ENCODE data around the gene ERFL.
"Not testable (repeated sequence)": the region's sequence is repeated elsewhere in the genome, so short reads cannot be mapped to it uniquely, and the experiment has no call there.

Gene ERFL

DNA sequence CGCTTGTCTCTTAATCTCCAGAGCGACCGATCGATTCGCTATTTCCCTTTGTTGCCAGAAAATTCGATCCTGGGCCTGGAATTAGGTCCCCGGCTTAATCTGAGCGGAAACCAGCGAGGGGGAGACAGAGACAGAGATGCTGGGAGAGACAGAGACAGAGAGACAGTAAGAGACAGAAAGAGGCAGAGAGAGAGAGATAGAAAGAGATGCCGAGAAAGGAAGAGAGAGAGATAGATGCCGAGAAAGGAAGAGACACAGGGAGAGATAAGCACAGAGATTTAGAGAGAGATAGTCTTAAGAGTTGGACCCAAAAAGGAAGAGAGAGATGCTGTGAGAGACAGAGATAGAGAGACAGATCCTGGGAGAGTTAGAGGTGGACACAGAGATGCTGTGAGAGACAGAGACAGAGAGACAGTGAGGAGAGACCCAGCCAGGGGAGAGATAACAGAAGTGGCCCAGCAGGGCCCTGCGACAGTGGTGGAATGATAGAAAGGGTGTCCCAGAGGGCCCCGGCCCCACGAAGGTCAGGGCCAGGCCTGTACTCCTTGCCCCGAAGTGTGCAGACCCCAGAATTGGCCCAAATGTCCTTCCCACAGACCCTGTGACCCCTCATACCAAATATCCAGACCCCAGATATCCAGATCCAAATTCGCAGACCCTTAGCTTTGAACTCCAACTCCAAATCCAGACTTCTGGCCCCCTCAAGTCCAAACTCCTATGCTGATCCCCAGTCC, 1.3 kb downstream of the ERFL start:
- no peak for DNase-seq

DNA sequence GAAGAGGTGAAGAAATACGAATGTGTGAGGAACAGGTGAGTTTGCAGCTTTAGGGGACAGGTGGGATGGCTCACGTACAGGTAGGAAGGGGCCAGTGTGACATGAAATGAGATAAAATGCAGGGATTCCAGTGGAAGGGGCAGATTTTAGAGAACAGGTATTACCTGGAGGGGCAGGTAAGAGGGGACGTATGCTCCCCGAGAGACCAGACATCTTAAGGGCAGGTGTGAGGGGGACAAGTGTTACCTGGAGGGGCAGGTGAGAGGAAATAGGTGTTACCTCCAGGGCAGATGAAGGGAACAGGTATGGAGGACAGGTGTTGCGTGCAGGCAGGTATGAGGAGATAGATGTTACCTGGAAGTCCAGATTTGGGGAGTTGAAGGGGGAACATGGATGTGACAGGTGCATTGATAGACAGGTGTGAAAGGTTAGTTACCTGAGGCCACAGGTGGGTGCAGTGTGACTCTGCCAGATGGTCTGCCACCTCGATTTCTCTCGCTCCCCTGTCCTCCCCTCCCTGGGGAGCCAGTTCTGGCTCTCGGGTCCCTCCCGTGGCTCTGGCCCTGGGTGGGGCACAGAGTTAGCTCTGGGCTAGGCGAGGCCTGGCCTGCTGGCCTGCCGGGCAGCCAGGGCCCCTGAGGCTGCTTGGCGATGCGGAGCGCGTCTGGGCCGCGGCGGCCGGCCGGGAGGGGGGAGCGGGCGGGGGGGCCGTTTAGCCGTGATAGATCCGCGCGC, 2.1 kb downstream of the ERFL start:
- no peak for DNase-seq

DNA sequence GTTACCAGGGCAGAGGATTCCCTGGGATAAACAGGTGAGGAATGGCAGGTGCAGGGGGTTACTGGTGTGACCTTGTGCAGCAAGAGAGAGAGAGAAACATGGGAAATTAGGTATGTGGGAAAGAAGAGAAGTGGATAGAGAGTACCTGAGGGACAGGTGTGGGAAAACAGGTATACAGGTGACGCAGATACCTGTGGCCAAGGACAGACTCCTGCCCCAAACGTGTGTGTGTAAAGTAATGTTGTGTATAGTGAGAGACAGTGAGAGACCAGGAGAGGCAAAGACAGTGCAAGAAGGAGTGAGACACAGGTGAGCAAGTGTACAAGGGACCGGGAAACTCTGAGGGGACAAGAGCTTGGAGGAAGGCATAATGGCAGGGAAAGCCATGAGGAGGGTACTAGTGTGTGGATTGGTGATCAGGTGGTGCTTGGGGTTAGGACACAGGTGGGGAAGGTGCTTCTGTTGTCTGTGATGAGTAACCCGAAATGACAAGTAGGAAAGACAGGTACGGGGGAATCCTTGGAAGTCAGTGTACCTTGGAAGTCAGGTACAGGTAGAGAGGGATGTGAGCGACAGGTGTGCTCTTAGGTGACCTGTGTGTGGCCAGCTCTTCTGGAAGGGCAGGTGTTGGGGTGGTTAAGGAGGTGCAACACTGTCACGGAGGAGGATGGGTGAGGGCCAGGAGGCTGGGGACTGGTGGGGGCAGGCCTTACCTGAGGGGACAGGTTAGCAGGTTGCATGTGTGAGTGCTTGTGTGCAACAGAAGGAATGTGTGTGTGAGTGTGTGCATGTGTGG, 2.8 kb downstream of the ERFL start:
- DNase-seq = peak; percentile 32

DNA sequence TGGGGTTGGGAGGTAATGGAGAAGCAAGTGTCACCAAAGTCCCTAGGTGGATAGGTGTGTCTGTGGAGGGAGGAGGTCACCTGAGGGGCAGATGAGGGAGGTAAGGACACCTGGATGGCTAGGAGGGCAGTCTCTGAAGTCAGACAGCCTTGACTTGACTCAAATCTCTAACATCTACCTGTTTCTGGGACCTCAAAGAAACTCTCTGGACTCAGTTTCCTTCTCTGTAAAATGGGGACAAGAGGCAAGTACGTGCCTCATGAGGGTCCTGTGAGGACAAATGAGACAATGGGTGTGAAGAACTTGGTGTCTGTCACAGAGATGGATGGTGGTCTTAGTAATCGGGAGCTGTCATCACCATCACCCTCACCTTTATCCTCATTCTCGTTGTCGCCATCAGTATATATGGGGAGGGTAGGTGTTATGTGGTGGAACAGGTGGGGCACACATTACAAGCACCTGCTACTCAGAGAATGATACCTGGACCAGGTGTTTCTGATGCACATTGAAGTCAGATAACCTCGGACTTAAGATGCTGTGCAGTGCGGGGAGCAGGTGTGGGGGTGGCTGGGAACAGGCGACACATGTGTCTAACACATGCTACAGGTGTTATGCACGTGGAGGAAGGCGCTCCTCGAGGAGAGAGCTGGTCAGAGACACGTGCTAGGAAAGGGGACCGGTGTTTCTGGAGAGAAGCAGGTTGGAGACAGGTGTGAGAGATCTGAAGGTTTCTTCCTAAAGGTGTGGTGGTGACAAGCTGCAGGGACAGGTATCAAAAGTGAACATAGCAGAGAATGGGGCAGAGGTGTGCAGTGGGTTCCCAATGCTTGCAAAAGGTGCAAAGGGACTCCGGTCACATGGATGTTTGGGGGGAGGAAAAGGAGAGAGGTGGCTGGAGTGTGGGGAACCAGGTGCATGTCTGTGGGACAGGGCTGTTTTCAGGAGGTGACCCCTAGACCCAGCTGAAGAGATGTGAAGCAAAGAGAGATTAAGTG, 3.8 kb downstream of the ERFL start:
- DNase-seq = peak; percentile 52

DNA sequence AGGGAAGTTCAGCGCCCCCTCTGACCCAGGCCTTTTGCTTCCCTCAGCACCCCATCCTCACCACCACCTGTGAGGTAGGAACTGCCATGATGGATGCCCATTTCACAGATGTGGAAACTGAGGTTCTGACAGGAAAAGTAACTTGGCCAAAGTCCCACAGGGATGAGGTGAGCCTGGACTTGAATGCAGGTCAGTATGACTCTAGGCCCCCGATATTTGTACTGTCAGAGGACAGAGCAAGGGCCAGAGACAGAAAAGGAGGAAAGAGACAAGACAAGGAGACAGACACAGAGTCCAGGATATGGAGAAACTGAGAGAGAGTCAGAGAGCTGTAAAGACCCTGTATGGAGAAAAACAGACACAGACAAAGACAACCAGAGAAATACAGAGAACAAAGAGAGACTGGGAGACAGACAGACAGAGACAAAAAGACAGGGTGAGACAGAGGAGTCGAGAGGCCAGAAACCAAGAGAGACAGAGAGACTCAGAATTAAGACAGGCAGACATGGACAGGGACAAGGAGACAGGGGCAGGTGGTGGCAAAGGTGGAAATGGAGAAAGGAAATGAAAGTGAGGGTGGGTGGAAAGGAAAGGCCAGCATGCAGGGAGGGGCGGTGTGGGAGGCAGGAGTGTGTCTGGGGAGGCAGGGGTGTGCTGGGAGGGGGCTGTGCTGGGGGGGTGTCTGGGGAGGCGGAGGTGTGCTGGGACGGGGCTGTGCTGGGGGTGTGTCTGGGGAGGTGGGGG, 5.0 kb downstream of the ERFL start:
- no peak for DNase-seq

DNA sequence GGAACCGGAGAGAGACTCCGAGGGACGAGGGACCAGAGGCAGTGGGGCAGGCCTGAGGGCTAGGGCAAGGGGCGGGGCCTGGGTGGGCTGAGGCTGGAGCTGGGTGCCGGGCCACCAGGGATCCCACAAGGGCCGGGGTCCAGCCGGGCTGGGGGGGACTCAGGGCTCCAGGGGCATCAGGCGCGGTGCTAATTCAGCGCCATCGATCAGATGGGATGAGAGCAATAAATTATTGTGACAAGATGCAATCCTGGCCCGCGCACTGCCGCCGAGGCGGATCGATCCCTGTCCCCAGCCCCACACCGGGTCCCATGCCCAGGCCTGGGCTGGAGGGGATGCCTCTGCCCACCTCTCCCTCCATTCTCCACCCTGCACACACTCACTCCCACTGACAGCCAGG, 5.7 kb downstream of the ERFL start:
- DNase-seq = no peak

DNA sequence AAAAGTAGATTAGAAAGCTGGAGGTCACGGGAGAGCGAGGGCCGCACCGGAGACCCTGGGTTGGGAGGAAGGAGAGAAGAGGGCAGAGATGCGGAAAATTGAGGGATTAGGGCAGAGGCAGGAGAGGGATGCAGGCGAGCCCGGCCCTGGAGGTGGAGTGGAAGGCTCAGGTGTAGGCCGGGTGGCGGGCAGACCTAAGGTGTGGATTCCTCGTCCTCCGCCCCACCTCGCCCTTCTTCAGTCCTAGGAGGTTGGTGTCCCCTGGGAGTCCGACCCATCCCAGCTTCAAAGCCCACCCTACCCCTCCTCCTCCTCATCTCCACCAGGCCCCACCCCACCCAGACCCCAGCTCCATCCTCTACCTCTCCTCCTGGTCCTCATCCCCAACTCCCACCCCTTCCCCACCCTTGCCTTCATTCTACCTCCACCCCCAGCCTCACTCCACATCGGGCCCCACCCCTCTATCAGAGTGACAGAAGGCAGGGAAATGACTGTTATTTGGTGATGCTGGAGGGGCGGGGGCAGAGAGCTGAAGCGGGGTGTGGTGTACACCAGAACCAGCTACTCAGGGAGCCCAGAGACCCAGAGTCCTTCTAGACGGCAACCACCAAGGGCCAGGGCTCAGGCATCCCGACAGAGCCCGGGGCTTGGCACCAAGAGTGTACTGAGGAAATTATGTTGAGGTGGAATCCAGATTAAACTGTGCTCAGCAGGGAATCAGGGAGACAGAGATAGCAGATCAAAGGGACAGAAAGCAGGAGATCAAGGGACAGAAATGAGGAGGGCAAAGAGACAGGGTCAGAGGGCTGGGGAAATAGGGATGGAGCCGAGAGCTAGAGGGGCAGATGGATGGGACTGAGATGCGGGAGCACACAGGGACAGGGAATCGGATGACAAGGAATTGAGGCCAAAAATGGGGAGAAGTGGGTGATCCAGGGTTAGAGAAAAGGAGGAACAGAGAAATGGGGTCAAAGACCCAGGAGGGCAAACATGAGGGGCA, 6.4 kb downstream of the ERFL start:
- no peak for DNase-seq

DNA sequence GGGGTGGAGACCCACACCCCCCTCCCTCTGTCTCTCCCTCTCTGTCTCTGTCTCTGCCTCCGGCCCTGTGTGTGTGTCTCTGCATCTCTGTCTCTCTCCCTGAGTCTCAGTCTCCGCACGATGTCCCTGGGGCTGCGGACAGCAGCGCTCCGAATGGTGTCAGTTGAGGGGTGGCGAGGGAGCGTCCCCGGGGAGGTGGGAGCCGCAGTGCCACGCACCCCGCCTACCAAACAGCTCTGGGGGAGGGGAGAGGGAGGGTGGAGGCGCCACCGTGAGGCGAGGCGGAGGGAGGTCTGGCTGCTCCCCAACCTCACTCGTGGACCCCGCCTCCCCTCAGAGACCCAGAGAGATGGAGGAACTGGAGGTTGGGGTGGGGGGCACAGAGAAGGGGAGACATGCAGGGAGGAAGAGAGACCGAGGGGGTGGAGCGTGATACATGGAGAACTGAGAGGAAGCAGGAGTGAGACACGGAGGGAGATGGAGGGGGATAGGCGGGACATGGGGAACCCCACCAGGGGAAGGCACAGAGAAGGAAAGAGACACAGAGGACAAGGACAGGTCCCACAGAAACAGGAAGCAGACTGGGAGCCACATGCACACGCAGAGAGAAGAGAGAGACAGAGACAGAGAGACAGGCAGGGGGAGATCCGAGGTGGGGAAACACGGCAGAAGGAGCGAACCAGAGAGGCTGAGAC, 7.2 kb downstream of the ERFL start:
- no peak for DNase-seq

DNA sequence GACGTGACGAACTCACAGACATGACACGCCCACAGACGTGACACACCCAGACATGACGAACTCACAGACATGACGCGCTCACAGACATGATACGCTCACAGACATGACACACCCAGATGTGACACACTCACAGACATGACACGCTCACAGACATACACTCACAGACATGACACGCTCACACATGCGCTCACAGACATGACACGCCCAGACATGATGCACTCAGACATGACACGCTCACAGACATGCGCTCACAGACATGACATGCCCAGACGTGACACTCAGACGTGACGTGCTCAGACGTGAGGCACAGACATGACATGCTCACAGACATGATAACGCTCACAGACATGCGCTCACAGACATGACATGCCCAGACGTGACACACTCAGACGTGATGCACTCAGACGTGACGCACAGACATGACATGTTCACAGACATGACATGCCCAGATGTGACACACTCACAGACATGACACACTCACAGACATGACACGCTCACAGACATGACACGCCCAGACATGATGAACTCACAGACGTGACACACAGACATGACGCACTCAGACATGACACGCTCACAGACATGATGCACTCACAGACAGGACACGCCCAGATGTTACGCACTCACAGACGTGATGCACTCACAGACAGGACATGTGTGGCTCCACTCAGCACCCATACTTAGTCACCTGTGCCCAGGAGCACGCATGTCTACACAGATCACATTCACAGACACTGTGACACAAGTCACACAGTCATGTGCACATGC, 8.1 kb downstream of the ERFL start:
- no peak for DNase-seq

DNA sequence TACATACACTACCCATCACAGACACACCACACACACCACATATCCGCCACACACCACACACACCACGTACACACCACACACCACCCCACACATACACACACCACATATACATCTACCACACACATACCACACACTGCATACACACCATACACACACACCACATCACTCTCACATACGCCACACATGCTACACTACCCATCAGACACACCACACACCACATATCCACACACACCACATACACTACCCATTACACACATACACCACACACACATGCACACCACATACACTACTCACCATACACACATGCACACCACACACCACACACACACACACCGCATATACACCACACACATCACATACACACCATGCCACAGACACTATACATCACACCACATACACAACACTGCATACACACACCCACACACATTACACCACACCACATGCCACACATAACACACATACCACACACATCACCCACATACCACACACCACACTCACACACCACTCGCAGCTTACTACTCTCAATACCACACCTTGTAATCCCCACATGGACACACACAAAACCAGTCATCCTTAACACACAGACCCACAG, 9.5 kb downstream of the ERFL start:
- DNase-seq = no peak

DNA sequence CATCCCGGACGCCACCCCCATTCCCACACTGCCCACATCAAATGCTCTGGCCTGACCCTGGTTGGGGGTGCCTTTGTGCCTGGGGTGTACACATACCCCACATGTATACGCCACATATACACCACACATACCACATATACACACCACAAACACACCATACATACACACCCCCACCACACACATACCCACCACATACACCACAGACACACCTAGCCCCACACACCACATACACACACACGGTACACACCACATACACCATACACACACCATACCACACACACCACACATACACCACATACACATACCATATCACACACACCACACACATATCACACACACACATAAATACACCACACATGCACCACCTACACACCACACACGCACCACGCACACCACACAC, 10.2 kb downstream of the ERFL start:
- DNase-seq = no peak

DNA sequence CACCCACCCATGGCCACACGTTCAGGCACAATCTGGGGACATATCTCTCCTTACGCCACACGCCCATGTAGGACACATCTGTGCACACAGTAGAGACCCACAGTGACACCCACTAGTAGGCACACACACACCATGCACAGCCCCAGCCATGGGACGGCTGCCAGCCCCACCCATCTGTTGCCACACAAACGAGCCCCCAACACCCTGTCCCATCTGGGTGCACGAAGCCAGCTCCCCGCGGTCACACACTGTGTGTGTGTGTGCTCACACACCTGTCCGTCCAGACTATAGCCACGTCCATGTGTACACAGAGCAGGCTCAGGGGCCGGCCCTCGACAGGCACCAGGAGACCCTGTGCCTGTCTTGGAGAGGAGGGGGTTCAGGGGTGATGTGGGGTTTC, 10.6 kb downstream of the ERFL start:
- no peak for DNase-seq

DNA sequence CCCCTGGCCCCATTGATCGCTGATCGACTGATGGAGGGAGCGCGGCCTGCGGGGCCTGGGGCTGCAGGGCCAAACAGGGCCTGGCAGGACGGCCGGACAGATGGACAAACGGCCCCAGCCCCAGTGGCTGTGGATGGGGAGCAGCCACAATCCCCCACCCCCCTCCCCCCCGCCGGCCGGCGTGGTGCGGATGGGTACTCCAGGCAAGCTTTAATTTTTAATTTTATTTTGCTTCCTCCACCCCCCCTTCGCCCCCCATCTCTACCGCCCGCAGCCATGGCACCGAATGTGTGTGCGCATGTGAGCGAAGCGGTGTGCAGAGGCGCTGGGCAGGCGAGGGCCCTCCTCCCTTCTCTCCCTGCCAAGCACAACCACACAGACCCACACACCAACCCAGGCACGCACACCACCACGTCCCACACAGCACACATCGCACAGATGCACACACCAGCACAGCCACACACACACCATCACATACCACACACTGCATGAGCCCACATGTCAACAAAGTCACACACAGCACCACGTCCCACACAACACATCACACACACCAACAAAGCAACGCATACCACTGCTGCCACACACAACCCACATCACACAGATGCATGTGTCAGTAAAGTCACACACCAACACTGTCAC, 12.4 kb downstream of the ERFL start:
- no peak for DNase-seq

DNA sequence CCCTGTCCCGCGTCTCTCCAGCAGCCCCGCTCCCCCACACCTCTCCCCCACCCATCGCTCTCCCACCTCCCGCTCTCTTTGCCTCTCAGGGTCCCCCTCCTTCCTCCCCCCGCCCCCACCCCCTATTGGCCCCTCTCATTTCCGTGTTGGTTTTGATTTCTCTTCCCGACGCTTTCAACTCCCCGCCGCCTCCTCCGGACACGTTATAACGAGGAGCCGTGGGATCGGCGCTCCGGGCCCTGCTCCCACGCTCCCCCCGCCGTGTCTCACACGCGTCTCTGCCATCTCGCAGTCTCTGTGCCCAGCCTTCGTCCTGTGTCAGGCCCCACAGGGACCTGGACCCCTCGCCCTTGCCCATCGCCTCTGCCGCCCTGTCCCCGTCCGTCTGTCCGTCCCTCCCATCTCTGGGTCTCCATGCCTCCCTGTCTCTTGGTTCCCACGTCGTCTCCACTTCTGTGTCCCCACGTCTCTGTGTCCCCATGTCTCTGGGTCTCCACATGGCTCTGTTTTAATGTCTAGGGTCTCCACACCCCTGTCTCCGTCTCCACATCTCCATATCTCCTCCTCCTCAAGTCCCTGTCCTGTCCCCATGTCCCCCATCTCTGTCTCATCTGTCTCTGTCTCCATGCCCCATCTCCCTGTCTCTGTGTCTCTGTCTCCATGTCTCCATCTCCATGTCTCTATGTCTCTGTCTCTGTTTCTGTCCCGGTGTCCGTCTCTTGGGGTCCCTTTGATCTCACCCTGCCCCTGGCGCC, 13.1 kb downstream of the ERFL start:
- DNase-seq = no peak

DNA sequence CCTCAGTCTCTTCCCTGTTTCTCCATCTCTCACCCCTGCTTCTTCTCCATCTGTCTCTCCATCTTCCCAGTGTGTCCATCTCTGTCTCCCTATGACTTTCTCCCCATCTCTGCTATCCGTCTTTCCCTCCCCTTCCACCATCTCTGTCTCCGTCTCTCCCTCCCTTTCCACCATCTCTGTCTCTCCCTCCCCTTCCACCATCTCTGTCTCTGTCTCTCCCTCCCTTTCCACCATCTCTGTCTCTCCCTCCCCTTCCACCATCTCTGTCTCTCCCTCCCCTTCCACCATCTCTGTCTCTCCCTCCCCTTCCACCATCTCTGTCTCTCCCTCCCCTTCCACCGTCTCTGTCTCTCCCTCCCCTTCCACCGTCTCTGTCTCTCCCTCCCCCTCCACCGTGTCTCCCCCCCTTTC, 13.8 kb downstream of the ERFL start:
- DNase-seq = not testable (repeated sequence)

DNA sequence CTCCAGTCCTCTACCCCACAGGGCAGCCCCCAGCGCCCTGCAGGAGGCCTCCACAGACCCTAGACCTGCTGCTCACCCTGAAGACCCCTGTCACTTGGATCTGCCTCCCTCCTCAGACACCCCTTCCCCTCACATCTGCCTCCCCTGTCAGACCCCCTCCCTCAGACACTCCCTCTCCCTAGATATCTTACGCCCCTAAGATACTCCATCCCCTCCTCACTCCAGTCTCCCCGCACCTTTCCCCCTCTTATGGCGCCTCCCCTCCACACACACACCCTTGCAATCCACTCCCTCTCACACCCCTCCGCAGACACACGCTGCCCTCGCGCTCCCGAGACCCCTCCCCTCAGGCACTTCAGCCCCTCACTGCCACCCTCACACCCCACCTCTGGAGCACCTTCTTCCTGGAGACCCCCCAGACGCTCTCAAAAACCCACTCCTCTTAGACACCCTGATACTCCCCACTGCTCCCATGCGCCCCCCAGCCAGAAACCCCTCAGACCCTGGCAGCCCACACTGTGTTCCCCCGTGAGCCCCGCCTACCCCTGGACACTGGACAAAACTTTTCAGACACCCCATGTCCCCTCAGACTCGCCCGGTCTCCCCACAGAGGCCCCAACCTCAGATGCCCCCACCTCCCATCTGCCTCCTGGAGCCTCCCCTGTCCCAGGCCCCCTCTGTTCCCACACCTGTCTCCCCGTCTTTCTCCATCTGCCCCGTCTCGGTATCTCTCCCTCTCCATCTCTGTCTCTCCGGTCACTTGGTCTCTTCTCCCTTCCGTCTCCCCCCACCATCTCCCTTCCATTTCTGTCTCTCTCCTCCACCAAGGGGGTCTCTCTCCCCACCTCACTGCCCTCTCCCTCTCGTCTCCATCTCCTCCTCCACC, 14.5 kb downstream of the ERFL start:
- no peak for DNase-seq

Data from NCI-H146 (cell line).